ENCODE measurements around the gene PRKG1.

PRKG1 gene

GRCh38 chr10:51788273-51788672 is 714.0 kb downstream of the PRKG1 start:
- H3K4me3 ChIP-seq (ENCODE audit: low read depth, low read length) = no peak overlapping the region
- no peak for TF ChIP-seq CTCF (IDR thresholded peaks at IDR 0.05; ENCODE audit: low read depth, low read length)

- H3K4me3 ChIP-seq (ENCODE audit: low read depth, low read length) = no peak overlapping the region
- no peak for TF ChIP-seq CTCF (IDR thresholded peaks at IDR 0.05; ENCODE audit: low read depth, low read length)
These were observed 714.8 kb downstream of the PRKG1 start for GRCh38 chr10:51789118-51789517.

- no peak for TF ChIP-seq CTCF (IDR thresholded peaks at IDR 0.05; ENCODE audit: low read depth, low read length)
These were observed 715.6 kb downstream of the PRKG1 start for GRCh38 chr10:51789903-51790302.

GRCh38 chr10:51792678-51793077 is 718.4 kb downstream of the PRKG1 start:
- no peak for TF ChIP-seq CTCF (IDR thresholded peaks at IDR 0.05; ENCODE audit: low read depth, low read length)
- H3K4me3 ChIP-seq (ENCODE audit: low read depth, low read length) = no peak overlapping the region

More at GRCh38 chr10:51789903-51790302, 715.6 kb downstream of the PRKG1 start:
- no peak overlapping the region for H3K4me3 ChIP-seq (ENCODE audit: low read depth, low read length)

GRCh38 chr10:51800121-51800520 is 725.8 kb downstream of the PRKG1 start:
- TF ChIP-seq CTCF (IDR thresholded peaks at IDR 0.05; ENCODE audit: low read depth, low read length) = no peak
- H3K4me3 ChIP-seq (ENCODE audit: low read depth, low read length) = no peak overlapping the region

GRCh38 chr10:51800725-51801424 is 726.6 kb downstream of the PRKG1 start:
- TF ChIP-seq CTCF (IDR thresholded peaks at IDR 0.05; ENCODE audit: low read depth, low read length) = no peak
- no peak overlapping the region for H3K4me3 ChIP-seq (ENCODE audit: low read depth, low read length)

- H3K4me3 ChIP-seq (ENCODE audit: low read depth, low read length) = no peak overlapping the region
- no peak for TF ChIP-seq CTCF (IDR thresholded peaks at IDR 0.05; ENCODE audit: low read depth, low read length)
These were observed 727.7 kb downstream of the PRKG1 start for GRCh38 chr10:51802030-51802429.
